GM19240 (cell line): ENCODE results near the gene FMN2.

Source experiments
- DNase-seq: peaks from one replicate; pipeline ENCODE4 v3.0.0; 2011; ENCODE audit warnings: low spot score; ENCODE audit not compliant: insufficient read length

The FMN2 gene

GRCh38 chr1:240487493-240487892 is 395.8 kb downstream of the FMN2 start:
- no peak for DNase-seq

GRCh38 chr1:240491156-240491555 is 399.5 kb downstream of the FMN2 start:
- DNase-seq = no peak

- DNase-seq = no peak
Measured at GRCh38 chr1:240491796-240492195, 400.1 kb downstream of the FMN2 start.

- no peak for DNase-seq
Measured at GRCh38 chr1:240492832-240493440, 401.3 kb downstream of the FMN2 start.

- no peak for DNase-seq
Measured at GRCh38 chr1:240495601-240496000, 403.9 kb downstream of the FMN2 start.

- DNase-seq = no peak
Measured at GRCh38 chr1:240496356-240496755, 404.7 kb downstream of the FMN2 start.

GRCh38 chr1:240496941-240497340 is 405.3 kb downstream of the FMN2 start:
- DNase-seq = no peak

GRCh38 chr1:240497908-240498307 is 406.2 kb downstream of the FMN2 start:
- DNase-seq = no peak

- no peak for DNase-seq
Measured at GRCh38 chr1:240498335-240498734, 406.7 kb downstream of the FMN2 start.

- no peak for DNase-seq
Measured at GRCh38 chr1:240499012-240499411, 407.3 kb downstream of the FMN2 start.

GRCh38 chr1:240500647-240501046 is 409.0 kb downstream of the FMN2 start:
- no peak for DNase-seq

- no peak for DNase-seq
Measured at GRCh38 chr1:240501115-240501514, 409.4 kb downstream of the FMN2 start.

GRCh38 chr1:240503036-240503435 is 411.4 kb downstream of the FMN2 start:
- no peak for DNase-seq

GRCh38 chr1:240503558-240503957 is 411.9 kb downstream of the FMN2 start:
- DNase-seq = no peak

- no peak for DNase-seq
Measured at GRCh38 chr1:240506176-240506575, 414.5 kb downstream of the FMN2 start.

GRCh38 chr1:240508201-240508600 is 416.5 kb downstream of the FMN2 start:
- no peak for DNase-seq

GRCh38 chr1:240508950-240509349 is 417.3 kb downstream of the FMN2 start:
- no peak for DNase-seq

GRCh38 chr1:240511789-240512188 is 420.1 kb downstream of the FMN2 start:
- no peak for DNase-seq

GRCh38 chr1:240515505-240515904 is 423.8 kb downstream of the FMN2 start:
- no peak for DNase-seq

- no peak for DNase-seq
Measured at GRCh38 chr1:240516069-240516468, 424.4 kb downstream of the FMN2 start.

- DNase-seq = no peak
Measured at GRCh38 chr1:240517891-240518290, 426.2 kb downstream of the FMN2 start.

GRCh38 chr1:240522122-240522822 is 430.6 kb downstream of the FMN2 start:
- no peak for DNase-seq

- DNase-seq = no peak
Measured at GRCh38 chr1:240524356-240525069, 432.8 kb downstream of the FMN2 start.
